Glomerular visceral epithelial cell (primary cell): Measurements from ENCODE around the gene XRCC6.
"Not testable (repeated sequence)": the region's sequence is repeated elsewhere in the genome, so short reads cannot be mapped to it uniquely, and the experiment has no call there.

ENCODE experiments used
- DNase-seq: peaks from one replicate; pipeline ENCODE4 v3.0.0-alpha.2; 2016; ENCODE audit errors: extremely low spot score

XRCC6 gene

DNA sequence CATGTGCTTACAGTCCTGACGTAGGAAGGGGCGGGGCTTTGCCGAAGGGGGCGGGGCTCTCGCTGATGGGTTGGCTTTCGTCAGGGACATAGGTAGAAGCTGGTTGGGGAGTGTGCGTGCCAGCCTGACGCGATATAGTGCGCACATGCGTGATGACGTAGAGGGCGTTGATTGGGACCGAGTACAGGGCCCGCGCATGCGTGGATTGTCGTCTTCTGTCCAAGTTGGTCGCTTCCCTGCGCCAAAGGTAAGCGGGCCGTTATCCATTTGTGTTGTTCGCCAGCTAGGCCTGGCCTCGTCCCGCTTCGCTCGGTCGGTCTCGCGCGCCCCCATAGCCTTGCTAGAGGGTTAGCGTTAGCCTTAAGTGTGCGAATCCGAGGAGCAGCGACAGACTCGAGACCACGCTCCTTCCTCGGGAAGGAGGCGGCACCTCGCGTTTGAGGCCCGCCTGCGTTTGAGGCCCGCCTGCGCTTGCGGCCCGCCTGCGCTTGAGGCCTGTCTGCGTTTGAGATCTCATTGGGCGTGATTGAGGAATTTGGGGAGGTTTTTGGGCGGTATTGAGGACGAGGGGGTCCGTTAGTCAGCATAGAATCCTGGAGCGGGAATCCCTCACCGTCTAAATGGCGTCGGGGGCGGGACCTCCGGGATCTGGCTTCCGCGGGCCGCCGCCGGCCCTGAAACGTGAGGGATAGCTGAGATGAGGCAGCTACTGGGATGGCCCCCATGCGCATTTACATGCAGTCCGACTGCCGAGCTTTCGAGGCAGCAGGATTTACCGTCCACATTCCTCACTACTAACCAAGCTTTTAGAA, at the start of gene XRCC6:
TSS of gene XRCC6 (plus strand) at position 197 of the 812 bp plus-strand sequence. CDS start 710 bp downstream, outside the sequence.
- peak; percentile 100 for DNase-seq

DNA sequence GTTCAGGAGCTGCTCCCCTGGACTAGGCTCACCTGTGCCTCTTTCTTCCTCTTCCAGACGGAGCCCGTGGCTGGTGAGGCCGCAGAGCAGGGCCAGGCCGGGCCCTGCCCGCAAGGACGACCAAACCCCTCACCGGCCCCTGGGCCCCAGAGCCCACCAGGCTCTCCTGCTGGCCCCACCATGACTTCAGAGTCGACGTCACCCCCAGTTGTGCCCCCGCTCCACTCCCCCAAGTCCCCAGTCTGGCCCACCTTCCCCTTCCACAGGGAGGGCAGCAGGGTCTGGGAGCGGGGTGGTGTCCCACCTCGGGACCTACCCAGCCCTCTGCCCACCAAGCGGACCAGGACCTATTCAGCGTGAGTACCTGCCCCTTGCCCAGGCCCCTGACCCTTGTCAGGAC, 49.3 kb upstream of the XRCC6 start:
- DNase-seq, result no peak

DNA sequence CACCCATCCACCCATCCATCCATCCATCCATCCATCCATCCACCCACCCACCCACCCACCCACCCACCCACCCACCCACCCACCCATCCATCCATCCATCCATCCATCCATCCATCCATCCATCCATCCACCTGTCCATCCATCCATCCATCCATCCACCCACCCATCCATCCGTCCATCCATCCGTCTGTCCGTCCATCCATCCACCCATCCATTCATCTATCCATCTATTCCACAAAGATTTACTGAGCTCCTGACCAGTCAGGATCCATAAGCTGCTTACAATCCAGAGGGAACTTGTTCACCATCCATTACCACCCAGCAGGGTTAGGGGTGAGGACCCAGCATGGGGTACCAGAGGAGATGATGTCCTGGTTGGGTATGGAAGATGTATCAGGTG, 48.8 kb upstream of the XRCC6 start:
- DNase-seq, result not testable (repeated sequence)

DNA sequence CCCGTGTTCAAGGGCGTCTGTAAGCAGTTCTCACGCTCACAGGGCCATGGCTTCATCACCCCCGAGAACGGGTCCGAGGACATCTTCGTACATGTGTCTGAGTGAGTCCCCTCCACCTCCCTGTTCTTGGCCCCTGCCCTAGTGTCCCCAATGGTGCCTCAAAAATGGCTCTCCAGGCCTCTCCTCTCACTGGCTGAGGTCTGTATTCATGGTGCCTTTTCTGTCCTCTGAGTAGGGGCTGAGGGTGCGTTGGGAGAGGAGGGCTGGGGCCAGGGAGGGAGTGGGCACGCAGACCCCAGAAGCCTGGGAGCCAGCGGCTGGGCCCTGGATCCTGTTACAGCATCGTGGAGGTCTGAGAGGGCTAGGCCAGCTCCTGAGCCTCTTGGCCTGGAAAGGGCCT, 47.4 kb upstream of the XRCC6 start:
- no peak for DNase-seq

DNA sequence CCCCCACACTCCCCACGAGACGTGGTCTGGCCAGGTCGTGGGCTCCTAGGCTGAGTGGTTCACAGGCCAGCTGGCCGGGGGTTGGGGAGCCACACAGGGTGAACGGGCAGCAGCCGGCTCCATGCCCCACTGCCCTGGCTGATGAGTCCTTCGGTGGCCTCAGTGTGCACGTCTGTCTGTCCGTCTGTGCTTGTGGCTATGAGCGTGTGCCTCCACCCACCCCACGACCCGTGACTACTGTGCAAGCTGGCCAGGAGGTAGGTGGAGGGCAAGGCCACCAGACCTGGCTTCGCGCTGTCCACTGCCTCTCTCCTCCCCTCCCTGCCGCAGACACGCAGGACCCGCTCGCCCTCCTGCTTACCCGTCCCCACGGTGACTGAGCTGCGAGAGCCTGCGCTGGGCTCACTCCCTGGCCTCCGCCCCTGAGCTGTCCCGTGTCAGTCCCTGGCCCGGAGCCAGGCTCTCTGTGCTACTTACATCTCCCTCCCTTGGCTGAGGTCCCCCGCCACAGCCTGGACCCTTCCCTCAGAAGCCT, 46.2 kb upstream of the XRCC6 start:
- peak; percentile 61 for DNase-seq

DNA sequence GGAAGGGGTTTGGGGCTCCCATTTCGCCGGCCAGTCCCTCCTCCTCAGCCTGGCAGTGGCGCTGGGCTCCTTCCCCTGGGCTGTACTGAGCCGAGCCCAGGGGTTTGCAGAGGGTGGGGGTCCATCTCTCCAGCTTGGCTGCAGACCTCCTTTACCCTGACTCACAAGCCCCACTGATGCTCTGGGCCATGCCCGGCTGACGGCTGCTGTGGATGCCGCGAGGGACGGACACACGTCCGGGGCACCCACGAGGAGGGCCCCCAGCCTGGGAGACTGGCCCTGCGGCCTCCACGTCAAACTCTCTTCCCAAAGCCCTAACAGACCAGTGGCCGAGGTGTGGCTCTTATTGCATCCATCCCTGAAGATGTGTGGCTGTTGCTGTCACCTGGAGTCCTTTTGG, 45.6 kb upstream of the XRCC6 start:
- no peak for DNase-seq

DNA sequence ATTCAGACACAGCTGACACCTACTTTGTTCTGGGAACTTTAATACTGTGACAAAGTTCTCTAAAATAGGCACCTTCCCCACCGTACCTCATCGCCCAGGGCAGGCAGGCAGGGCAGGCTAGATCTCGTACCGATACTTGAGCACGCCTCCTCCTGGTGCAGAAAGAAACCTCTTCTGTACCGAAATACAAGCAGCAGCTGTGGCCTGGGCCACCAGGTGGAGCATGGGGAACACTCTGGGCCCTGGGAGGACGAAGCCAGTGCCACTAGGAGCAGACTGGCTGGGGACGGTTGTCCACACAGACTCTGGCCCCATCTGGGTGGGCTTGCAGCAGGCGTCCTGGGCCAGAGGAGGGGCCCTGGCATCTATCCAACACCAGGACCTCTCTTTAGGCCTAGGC, 44.2 kb upstream of the XRCC6 start:
- peak; percentile 55 for DNase-seq

DNA sequence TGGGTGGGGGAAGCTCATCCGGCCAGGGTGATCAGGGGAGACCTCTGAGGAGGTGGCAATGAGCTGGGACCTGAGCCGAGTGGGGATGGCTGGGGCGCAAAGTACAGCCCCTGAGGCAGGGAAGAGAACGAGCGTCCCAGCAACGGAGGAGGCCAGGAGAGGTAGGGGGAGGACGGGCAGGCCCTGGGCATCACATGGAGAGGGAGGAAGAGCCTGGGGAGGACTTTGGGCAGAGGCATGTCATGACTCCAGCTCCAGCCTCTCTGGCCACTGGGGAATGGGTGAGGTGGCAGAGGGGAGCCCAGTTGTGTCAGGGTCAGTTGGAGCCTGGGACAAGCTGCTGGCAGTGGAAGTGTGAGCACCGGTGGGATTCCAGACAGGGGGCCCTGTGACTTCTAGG, 43.0 kb upstream of the XRCC6 start:
- DNase-seq, result no peak

DNA sequence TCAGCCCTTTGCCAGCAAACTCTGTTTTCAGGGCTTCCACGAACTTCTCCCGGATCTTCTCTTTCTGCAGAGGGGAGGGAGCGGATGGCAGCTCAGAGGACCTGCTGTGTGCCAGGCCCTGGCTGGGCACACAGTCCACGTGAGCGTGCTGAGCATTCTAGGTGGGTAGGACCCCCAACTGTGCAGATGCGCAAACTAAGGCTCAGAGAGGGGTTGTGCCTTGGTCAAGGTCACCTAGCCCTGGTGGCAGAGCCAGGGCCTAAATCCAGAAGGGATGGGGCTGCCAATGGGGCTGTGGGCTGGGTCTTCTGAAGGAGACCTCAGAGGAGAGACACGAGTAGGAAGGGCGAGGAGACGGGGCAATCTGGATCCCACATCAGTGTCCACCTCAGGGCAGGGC, 42.3 kb upstream of the XRCC6 start:
- DNase-seq, result no peak

DNA sequence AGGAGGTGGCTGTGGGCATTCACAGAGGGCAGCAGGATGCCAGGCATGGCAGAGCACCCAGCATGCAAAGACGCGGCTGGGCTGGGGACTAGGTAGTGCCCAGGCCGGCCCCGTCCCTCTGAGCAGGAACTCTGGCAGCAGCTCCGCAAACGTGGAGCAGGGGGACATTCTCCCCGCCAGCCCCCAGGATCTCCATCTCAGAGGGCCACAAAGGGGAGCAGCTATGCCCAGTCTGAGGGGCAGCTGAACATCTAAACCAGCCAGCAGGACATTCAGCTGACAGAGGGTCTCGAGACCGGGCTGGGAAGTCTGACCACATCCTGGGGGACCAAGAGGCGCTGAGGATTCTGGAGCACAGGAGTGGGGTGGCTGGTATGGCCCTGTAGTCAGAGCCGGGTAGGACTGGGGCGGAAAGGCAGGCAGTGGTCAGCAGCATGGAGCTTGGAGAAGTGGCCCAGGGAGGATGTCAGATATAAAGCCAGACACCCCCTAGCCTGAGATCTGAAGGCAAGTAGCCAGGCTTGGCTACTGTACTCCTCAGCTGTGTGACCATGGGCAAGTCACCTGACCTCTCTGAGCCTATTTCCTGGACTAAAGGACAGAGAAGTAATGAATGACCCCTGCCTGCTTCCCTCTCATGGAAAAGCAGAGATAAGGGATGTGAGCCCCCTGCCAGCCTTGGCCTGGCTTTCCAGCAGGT, 41.6 kb upstream of the XRCC6 start:
- DNase-seq, result no peak

DNA sequence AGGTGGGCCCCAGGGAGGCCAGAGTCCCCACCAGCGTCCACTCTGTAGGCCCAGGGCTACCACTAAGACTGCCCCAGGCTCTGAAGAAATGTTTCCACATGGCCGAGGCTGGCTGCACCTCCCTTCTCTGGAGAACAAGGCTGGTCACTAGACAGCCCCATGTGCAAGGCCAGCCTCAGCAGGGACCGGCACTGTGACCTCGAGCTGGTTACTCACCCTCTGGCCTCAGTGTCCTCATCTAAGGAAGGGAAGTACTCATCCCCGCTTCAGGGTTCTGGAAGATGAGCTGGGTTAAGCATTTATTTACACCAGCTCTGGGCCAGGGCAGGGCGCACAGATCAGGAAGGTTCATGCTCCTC, 41.1 kb upstream of the XRCC6 start:
- DNase-seq, result no peak

DNA sequence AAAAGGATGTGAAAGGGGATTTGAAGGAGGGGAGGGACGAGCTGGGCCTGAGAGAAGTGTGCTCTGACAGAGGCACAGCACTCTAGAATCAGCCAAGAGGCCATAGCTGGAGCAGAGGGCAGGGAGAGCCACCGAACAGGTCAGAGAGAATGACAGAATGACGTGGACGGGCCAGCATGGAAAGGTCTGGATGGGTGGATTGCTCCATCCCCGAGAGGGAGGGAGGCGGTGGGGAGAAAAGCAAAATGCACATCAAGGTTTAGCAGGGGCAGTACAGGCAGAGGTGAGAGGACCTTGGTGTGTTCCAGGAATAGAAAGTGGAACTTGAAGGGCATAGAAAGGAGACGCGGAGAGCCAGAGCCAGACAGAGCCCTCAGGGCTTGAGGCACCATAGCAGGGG, 38.4 kb upstream of the XRCC6 start:
- DNase-seq, result no peak

DNA sequence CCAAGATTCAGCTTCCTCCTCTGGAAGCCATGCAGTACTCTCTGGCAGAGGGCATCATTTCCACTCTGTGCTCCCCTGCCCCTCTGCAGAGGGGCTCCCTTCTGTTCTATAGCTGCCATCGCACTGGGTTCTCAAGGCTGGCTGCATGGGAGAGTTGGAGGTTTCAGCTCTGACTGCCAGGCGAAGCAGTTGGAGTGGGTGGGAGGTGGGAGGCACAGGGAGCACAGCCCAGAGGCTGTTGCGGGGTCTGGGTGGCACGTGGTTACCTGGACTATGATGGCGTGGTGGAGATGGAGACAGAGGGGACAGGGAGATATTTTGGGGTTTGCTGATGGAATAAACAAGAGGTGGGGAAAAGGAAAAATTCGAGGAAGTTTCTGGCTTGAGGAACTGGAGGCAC, 36.2 kb upstream of the XRCC6 start:
- DNase-seq, result no peak

DNA sequence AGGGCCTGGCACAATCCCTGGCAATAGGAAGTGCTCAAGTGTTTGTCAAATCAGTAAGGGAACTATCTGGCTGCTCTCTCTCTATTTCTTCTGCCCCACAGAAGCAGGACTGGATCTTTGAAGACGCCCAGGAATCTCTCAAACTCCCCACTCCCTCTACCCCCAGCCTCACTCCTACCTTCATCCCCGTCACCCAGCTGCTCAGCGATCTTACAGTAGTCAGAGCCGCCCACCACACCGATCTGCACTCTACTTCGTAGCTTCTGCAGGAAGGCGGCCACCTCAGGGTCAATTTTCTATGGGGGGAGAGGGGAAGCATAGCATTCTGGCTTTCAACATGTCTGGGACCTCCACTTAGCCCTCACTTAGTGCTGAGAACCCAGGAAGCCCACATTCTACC, 35.2 kb upstream of the XRCC6 start:
- no peak for DNase-seq

DNA sequence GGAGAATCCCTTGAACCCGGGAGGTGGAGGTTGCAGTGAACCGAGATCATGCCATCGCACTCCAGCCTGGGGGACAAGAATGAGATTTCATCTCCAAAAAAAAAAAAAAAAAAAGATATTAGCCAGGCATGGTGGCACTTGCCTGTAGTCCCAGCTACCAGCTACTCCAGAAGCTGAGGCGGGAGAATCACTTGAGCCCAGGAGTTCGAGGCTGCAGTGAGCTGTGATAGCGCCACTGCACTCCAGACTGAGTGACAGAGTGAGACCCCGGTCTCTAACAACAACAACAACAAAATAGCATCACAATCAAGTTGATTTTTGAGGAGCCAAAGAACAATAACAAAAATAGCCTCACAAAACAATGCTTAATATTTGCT, 33.8 kb upstream of the XRCC6 start:
- no peak for DNase-seq

DNA sequence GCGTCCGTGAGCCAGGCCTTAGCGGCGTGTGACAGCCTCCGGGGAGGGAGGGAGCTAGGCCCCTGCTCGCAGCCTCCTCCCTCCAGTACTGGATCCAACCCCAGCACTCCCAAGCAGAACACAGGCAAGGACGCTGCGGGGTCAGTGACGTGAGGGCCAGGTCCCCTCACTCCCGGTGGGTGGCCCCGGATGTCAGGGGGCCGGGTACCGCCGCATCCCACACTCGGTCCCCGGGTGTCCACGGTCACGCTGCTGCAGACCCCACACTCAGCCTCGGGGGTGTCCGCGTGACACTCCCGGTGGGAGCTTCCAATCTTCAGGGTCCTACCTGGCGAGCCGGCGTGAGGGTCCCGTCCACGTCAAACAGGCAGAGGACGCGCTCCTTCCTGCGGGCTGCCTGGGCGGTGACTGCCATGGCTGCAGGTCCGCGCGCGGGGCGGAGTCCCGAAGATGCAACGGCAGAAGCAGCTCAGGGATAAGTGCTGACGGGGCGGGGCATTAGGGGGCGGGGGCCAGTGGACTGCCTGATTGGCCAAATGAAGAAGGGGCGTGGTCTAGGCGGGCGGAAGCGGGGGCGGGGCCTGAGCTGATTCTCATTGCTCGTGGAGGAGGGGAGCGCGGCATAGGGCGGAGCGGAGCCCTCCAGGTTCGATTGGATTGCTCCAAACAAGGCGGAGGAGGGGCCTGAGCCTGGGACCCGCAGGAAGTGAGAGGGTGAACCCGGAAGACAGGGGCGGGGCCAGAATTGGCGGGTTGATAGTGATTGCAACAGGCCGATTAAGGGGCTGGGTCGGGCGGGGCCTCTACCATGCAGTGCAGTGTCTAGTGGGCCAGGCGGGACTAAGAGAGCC, 31.5 kb upstream of the XRCC6 start, which contains the start of gene PMM1:
TSS of gene PMM1 (minus strand) at position 450 of the 851 bp plus-strand sequence. CDS start at position 415, 35 bp downstream.
- DNase-seq, result peak; percentile 99

DNA sequence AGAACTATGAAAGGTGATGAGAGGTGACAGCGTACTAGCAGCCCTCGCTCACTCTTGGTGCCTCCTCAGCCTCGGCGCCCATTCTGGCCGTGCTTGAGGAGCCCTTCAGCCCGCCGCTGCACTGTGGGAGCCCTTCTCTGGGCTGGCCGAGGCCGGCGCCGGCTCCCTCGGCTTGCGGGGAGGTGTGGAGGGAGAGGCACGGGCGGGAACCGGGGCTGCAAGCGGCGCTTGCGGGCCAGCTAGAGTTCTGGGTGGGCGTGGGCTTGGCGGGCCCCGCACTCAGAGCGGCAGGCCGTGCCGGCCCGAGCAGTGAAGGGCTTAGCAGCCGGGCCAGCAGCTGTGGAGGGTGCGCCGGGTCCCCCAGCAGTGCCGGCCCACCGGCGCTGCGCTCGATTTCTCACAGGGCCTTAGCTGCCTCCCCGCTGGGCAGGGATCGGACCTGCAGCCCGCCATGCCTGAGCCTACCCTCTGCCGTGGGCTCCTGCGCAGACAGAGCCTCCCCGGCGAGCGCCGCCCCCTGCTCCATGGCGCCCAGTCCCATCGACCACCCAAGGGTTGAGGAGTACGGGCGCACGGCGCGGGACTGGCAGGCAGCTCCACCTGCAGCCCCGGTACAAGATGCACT, 27.6 kb upstream of the XRCC6 start:
- not testable (repeated sequence) for DNase-seq

DNA sequence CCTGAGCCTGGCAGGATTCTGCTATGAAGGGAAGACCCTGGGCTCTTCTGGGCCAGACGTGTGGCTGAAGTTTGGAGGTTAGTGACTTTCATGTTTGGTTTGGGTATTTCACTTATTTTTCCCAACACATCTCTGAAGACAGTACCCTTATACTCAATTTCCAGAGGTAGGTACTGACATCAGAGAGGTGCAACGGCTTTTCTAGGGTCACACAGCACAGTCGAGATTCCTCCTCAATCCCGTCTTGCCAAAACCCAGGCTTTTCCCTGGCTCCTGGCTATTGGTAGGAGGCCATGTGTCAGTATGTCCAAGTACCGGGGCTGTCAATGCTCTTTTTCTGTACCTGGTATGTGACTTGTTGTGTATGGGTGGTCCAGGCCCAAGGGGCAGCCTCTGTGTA, 25.4 kb upstream of the XRCC6 start:
- DNase-seq, result no peak

DNA sequence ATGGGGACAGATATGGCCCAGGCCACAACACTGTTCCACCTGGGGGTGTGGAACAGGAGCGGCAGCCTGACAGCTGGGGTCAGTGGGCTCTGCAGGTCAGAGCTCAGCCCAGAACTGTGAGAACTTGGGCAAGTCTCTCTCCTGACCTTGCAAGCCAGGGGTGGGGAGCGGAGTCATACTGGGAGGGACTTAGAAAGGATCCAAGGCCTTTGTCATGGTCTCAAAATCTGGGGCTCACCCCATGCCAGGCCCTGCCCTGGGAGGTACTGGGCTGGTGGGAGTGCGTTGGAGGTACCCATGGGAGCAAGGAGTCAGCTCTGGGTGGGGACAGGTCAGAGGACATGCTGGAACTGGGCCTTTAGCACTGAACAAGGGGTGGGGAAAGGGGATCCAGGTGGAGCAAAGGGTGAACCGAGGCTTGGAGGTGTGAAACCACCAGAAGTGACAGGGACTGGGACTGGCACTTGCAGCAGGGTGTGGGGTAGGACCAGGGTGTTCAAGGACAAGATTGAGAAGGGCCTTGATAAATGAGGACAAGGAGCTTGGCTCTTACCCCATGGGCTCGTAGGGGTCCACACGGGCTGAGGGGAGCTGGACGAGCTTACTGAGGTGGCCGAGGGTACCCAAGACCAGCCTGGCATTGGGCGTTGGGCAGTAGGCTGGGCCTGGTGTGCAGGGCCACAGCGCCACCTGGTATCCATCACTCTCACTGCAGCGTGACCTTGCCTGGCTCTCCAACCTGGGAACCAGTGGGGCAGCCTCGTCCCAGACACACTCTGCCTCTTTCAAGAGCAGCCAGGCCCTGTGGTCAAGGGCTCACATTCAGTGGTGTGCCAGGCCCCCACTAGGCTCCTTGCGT, 24.1 kb upstream of the XRCC6 start:
- DNase-seq, result peak; percentile 38

DNA sequence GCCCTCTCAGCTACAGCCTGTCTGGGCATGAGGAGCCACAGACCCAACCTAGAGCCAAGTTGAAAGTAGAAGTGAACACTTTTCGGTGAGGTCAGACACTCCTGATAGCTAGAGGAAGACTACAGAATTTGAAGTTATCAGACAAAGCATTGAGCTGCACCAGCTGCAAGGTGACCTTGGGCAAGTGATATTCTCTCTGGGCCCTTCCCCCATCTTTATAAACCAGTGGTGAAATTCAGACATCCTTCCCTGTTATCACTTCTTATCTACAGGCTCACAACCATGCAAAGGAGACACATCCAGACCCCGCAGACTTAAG, 23.5 kb upstream of the XRCC6 start:
- no peak for DNase-seq

DNA sequence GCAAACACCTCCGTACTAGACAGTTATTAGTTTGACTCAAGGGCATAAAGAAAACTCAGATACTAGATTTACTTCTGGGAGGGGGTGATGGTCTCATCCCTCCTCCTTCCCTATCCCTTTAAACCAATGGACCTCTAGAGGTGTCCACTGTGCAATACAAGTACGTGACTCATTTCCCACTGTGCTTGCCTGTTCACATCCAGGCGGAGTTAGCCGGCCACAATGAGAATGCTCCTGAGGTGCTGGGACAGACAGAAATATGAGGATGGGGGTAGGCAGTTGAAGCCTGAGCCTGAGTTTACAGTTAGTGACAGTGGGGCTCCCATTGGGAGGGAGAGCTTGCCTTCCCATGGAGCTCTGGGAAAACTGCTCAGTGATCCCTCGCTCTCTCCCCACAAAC, 23.0 kb upstream of the XRCC6 start:
- DNase-seq, result peak; percentile 64
